Activated T-cell treated with anti-CD3 and anti-CD28 coated beads, Interleukin-2, amount 50 U/mL, for 48 hours (primary cell): ENCODE results near the gene RCAN2.
"Not testable (repeated sequence)": the region's sequence is repeated elsewhere in the genome, so short reads cannot be mapped to it uniquely, and the experiment has no call there.

ENCODE experiments used
- DNase-seq, 2 experiments: peaks; one replicate each; pipeline ENCODE4 v3.0.0-alpha.2; 2020

The RCAN2 gene

GRCh38 chr6:46438245-46438644 is 53.0 kb downstream of the RCAN2 start:
- no peak for DNase-seq

- no peak for DNase-seq
These were observed 53.5 kb downstream of the RCAN2 start for GRCh38 chr6:46437671-46438221.

GRCh38 chr6:46422619-46423018 is 68.6 kb downstream of the RCAN2 start:
- no peak for DNase-seq

GRCh38 chr6:46421939-46422338 is 69.3 kb downstream of the RCAN2 start:
- no peak for DNase-seq

- DNase-seq: no peak
These were observed 70.2 kb downstream of the RCAN2 start for GRCh38 chr6:46420921-46421638.

- DNase-seq: peak; percentile 27 to 28
These were observed 71.7 kb downstream of the RCAN2 start for GRCh38 chr6:46419576-46420002.

- DNase-seq: no peak
These were observed 76.9 kb downstream of the RCAN2 start for GRCh38 chr6:46414398-46414797.

GRCh38 chr6:46412662-46413061 is 78.6 kb downstream of the RCAN2 start:
- DNase-seq: no peak

GRCh38 chr6:46411456-46412197 is 79.6 kb downstream of the RCAN2 start:
- DNase-seq: no peak

- no peak for DNase-seq
These were observed 80.8 kb downstream of the RCAN2 start for GRCh38 chr6:46410334-46410953.

- no peak for DNase-seq
These were observed 83.3 kb downstream of the RCAN2 start for GRCh38 chr6:46407776-46408530.

- no peak for DNase-seq
These were observed 84.0 kb downstream of the RCAN2 start for GRCh38 chr6:46407246-46407645.

- not testable (repeated sequence) for DNase-seq
These were observed 85.5 kb downstream of the RCAN2 start for GRCh38 chr6:46405620-46406180.

- no peak for DNase-seq
These were observed 90.4 kb downstream of the RCAN2 start for GRCh38 chr6:46400898-46401297.

- DNase-seq: no peak
These were observed 95.7 kb downstream of the RCAN2 start for GRCh38 chr6:46395530-46395929.

- no peak for DNase-seq
These were observed 97.3 kb downstream of the RCAN2 start for GRCh38 chr6:46393940-46394337.

GRCh38 chr6:46393161-46393939 is 97.9 kb downstream of the RCAN2 start:
- no peak for DNase-seq

GRCh38 chr6:46392294-46392693 is 99.0 kb downstream of the RCAN2 start:
- no peak for DNase-seq

GRCh38 chr6:46390153-46390876 is 100.9 kb downstream of the RCAN2 start:
- no peak for DNase-seq

GRCh38 chr6:46387728-46388127 is 103.5 kb downstream of the RCAN2 start:
- not testable (repeated sequence) for DNase-seq

- DNase-seq: no peak
These were observed 109.7 kb downstream of the RCAN2 start for GRCh38 chr6:46381579-46381978.
